Measurements from ENCODE around the gene NR4A1. TPM values are rescaled to one million over a fixed set of nuclear protein-coding genes. Genes with fewer than 3 reads are reported as not detected.

NR4A1 gene
- total and polyA plus RNA-seq, 10 of the 15 experiments (the other 5 are each of a cell fraction or from before 2014, with no cell fraction given), result 0.05 to 7.9 (median 2.2) TPM; not detected in 1

GRCh38 chr12:52069327-52070184 lies 18.3 kb downstream of the NR4A1 start, which contains the start of gene ATG101 (continued):
- TF ChIP-seq RUNX3 (IDR thresholded peaks at IDR 0.05; ENCODE audit: low read length) (peak; percentile 85), CHD1 (IDR thresholded peaks at IDR 0.05; ENCODE audit: low read depth, low read length) (peak; percentile 100), EZH2 (IDR thresholded peaks at IDR 0.05; ENCODE audit: borderline replicate concordance, control insufficient read depth, low read depth, low read length) (no peak), TCF3 (IDR thresholded peaks at IDR 0.05; ENCODE audit: borderline replicate concordance, insufficient read depth, low read depth, low read length) (peak; percentile 82), FOXK2 (IDR thresholded peaks at IDR 0.05) (peak; percentile 100), CREM (IDR thresholded peaks at IDR 0.05; ENCODE audit: low read depth) (peak; percentile 88), SKIL (IDR thresholded peaks at IDR 0.05; ENCODE audit: low read depth, poor library complexity, severe bottlenecking) (peak; percentile 96), POU2F2 (IDR thresholded peaks at IDR 0.05; ENCODE audit: borderline replicate concordance, low read depth, low read length) (peak; percentile 47; the same call in 1 of the 3 replicates), BACH1 (IDR thresholded peaks at IDR 0.05; ENCODE audit: borderline replicate concordance) (peak; percentile 56; the same call in 1 of the 2 replicates), SMAD1 (IDR thresholded peaks at IDR 0.05; ENCODE audit: low read depth, partially characterized antibody) (no peak), NR2F1 (conservative IDR thresholded peaks at IDR 0.05) (peak; percentile 64; the same call in 1 of the 2 replicates), TCF7 (IDR thresholded peaks at IDR 0.05; ENCODE audit: borderline replicate concordance) (peak; percentile 21; the same call in 1 of the 2 replicates), POLR2A (IDR thresholded peaks at IDR 0.05; ENCODE audit: low read depth, low read length) (peak; percentile 94), ASH2L (IDR thresholded peaks at IDR 0.05; ENCODE audit: borderline replicate concordance, low read depth) (0 out of 2 replicates have a peak, but pooled peaks have one; percentile 43), NFXL1 (IDR thresholded peaks at IDR 0.05; ENCODE audit: borderline replicate concordance) (no peak), SPI1 (IDR thresholded peaks at IDR 0.05; ENCODE audit: borderline replicate concordance, insufficient read depth, low read depth, low read length) (peak; percentile 8; the same call in 1 of the 2 replicates), IKZF1 (conservative IDR thresholded peaks at IDR 0.05) (peak; percentile 96), TAF1 (IDR thresholded peaks at IDR 0.05; ENCODE audit: borderline replicate concordance, low read depth, low read length) (peak; percentile 76), CBX3 (IDR thresholded peaks at IDR 0.05; ENCODE audit: borderline replicate concordance, low read depth) (no peak), GABPA (IDR thresholded peaks at IDR 0.05; ENCODE audit: low read depth) (peak; percentile 89), MTA3 (IDR thresholded peaks at IDR 0.05; ENCODE audit: borderline replicate concordance, low read length) (no peak), IRF5 (IDR thresholded peaks at IDR 0.05; ENCODE audit: borderline replicate concordance) (no peak), ESRRA (IDR thresholded peaks at IDR 0.05; ENCODE audit: low read length) (peak; percentile 69; the same call in 1 of the 2 replicates), SREBF1 (IDR thresholded peaks at IDR 0.05; ENCODE audit: low read length) (peak; percentile 99)
- TF ChIP-seq, protein P1, sequence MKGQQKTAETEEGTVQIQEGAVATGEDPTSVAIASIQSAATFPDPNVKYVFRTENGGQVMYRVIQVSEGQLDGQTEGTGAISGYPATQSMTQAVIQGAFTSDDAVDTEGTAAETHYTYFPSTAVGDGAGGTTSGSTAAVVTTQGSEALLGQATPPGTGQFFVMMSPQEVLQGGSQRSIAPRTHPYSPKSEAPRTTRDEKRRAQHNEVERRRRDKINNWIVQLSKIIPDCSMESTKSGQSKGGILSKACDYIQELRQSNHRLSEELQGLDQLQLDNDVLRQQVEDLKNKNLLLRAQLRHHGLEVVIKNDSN (IDR thresholded peaks at IDR 0.05; ENCODE audit: borderline replicate concordance, extremely low read length, insufficient read depth, low read depth, low read length), result peak; percentile 13
- TF ChIP-seq, protein P2, sequence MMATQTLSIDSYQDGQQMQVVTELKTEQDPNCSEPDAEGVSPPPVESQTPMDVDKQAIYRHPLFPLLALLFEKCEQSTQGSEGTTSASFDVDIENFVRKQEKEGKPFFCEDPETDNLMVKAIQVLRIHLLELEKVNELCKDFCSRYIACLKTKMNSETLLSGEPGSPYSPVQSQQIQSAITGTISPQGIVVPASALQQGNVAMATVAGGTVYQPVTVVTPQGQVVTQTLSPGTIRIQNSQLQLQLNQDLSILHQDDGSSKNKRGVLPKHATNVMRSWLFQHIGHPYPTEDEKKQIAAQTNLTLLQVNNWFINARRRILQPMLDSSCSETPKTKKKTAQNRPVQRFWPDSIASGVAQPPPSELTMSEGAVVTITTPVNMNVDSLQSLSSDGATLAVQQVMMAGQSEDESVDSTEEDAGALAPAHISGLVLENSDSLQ (IDR thresholded peaks at IDR 0.05), result no peak; the same call in 1 of the 2 replicates
